Inflammatory macrophage (primary cell): Measurements from ENCODE around the gene CRISP2.

Experiments used
- DNase-seq, 2 donors: peaks; one replicate each; pipeline ENCODE4 v3.0.0-alpha.2; 2020 to 2022

Gene CRISP2

GRCh38 chr6:49653942-49654341 is 59.4 kb downstream of the CRISP2 start:
- DNase-seq: no peak

- DNase-seq: no peak
Observed at GRCh38 chr6:49653438-49653837, 59.9 kb downstream of the CRISP2 start.

- DNase-seq: no peak
Observed at GRCh38 chr6:49651239-49651638, 62.1 kb downstream of the CRISP2 start.

- DNase-seq: no peak
Observed at GRCh38 chr6:49649988-49650387, 63.4 kb downstream of the CRISP2 start.

- no peak for DNase-seq
Observed at GRCh38 chr6:49648036-49648435, 65.3 kb downstream of the CRISP2 start.

GRCh38 chr6:49647476-49647875 is 65.9 kb downstream of the CRISP2 start:
- DNase-seq: no peak

- no peak for DNase-seq
Observed at GRCh38 chr6:49646942-49647341, 66.4 kb downstream of the CRISP2 start.

- DNase-seq: no peak
Observed at GRCh38 chr6:49646130-49646824, 67.1 kb downstream of the CRISP2 start.

GRCh38 chr6:49645139-49645538 is 68.2 kb downstream of the CRISP2 start:
- DNase-seq: no peak
